KG1 (cell line): Measurements from ENCODE around the gene ELAVL2.

Source experiments
- DNase-seq: peaks from one replicate; lab custom pipeline; 2025; lab: John Stamatoyannopoulos, UW

ELAVL2 gene

DNA sequence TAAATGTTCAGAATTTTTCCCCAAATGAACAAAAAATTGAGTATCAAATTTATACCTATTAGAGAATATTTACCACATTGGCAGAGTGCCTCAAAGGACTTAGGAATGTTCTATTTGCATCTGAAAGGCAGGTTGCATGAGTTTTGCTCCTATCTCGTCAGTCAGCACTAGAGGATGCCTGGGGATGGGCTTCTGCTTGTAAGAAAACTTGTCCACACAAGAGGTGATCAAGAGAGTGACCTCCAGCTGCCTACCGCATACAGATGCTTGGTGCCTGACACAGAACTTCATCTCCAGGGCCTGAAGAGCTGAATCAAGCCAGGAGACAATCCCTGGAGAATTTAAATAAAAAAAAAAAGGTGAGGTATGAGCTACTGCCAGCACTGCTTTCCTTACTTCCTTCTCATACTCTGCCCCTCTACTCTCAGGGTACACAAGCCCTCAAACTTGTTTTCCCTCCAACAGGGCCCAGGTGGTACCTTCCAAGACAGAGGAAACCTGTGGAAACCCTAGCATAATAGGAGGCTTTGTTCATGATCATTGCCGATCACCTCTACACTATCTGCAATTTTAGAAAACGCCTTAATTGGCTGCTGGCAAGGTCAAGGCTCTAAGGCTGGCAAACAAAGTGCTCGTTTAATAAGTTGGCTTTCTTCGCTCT is 166.6 kb downstream of the ELAVL2 start:
- no peak for DNase-seq

GRCh38 chr9:23658376-23659258 is 167.4 kb downstream of the ELAVL2 start:
- DNase-seq = no peak

GRCh38 chr9:23651051-23651450 is 175.0 kb downstream of the ELAVL2 start:
- DNase-seq = no peak

- no peak for DNase-seq
These were observed 177.4 kb downstream of the ELAVL2 start for GRCh38 chr9:23648651-23649050.

DNA sequence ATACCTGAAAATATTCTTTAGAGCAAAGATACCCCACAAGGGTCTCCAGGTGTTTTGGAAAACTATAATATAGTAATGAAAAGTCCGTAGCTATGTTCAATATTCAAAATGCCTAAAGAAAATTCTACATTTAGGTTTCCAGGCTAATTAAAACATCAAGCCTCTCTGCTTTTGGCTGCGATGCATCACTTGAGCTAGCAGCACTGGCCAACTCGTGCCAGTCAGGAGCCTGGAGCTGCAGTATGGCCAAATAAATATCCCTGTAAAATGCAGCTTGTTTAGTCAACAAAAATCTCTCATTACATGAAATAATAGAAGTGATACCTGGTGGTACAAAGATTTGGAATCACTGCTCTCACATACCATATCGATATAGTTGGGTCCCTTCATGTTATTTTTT is 181.1 kb downstream of the ELAVL2 start:
- DNase-seq = no peak

- no peak for DNase-seq
These were observed 181.7 kb downstream of the ELAVL2 start for GRCh38 chr9:23644326-23644725.

GRCh38 chr9:23643656-23644258 is 182.3 kb downstream of the ELAVL2 start:
- no peak for DNase-seq
